Measurements from ENCODE around the gene R3HDM2. TPM values are rescaled to one million over a fixed set of nuclear protein-coding genes. Genes with fewer than 3 reads are reported as not detected.
"Not testable (repeated sequence)": the region's sequence is repeated elsewhere in the genome, so short reads cannot be mapped to it uniquely, and the experiment has no call there.

R3HDM2 gene
- polyA plus RNA-seq, 1 donor from 2014 or later, result 19.2 TPM

DNA sequence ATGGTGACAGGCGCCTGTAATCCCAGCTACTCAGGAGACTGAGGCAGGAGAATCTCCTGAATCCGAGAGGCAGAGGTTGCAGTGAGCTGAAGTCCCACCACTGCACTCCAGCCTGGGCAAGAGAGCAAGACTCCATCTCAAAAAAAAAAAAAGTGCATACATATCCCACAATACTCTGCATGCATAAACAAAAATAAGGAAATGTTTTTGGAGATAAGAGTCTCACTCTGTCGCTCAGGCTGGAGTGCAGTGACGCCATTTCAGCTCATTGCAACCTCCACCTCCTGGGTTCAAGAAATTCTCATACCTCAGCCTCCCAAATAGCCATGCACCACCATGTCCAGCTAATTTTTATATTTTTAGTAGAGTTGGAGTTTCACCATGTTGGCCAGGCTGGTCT lies 28.7 kb downstream of the R3HDM2 start:
- not testable (repeated sequence) for H3K27ac Mint-ChIP-seq, H3K9me3 Mint-ChIP-seq, H3K36me3 Mint-ChIP-seq, H3K27me3 Mint-ChIP-seq, H3K4me3 Mint-ChIP-seq
- peaks cover 3 to 12% (median 11%) of the 10 kb centered on the region in 3 donors for H3K4me1 Mint-ChIP-seq

DNA sequence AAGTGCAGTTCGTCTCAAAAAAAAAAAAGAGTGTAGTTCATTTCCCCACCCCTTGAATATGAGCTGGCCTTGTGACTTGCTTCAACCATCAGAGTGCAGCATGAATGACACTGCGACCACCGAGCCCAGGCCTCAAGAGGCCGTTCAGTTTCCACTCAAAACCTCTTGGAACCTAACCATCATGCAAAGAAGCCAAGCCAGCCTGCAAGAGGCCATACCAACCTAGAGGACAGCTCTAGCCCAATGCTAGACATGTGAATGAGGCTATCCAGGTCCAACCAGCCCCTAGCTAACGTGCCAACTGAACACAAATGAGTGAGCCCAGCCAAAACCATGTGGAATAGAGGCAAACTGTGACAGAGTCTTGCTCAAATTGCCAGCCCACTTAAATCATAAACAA lies 29.7 kb downstream of the R3HDM2 start:
- H3K4me1 Mint-ChIP-seq, result peaks cover 3 to 12% (median 8%) of the 10 kb centered on the region in 3 donors
- no peaks in the 10 kb centered on the region for H3K9me3 Mint-ChIP-seq
- peaks cover 3% of the 10 kb centered on the region for H3K36me3 Mint-ChIP-seq
- no peaks in the 10 kb centered on the region for H3K27me3 Mint-ChIP-seq
- H3K4me3 Mint-ChIP-seq, result no peak overlapping the region
- H3K27ac Mint-ChIP-seq, result peak overlapping the region in 1 of 3 donors; percentile 2

DNA sequence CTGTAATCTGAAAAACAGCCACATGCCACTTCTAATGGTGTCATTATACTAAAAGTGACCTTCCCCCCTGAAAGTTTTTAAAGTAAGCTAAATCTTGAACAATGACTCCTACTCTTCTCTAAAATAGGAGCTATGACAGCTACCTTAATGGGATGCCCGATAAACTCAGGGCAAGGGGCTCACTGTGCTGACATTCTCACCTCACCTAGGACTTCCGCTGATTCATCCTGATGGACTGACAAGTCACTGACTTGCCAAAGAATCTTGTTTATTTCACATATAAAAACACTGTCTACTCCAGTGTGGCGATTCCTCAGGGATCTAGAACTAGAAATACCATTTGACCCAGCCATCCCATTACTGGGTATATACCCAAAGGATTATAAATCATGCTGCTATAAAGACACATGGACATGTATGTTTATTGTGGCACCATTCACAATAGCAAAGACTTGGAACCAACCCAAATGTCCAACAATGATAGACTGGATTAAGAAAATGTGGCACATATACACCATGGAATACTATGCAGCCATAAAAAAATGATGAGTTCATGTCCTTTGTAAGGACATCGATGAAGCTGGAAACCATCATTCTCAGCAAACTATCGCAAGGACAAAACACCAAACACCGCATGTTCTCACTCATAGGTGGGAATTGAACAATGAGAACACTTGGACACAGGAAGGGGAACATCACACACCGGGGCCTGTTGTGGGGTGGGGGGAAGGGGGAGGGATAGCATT lies 31.0 kb downstream of the R3HDM2 start:
- not testable (repeated sequence) for H3K9me3 Mint-ChIP-seq, H3K4me3 Mint-ChIP-seq, H3K36me3 Mint-ChIP-seq, H3K27me3 Mint-ChIP-seq
- Mint-ChIP-seq H3K4me1 (peaks cover 3 to 12% (median 5%) of the 10 kb centered on the region in 3 donors), H3K27ac (peak overlapping the region in 1 of 3 donors; percentile 43)

GRCh38 chr12:57397441-57397840 lies 33.4 kb downstream of the R3HDM2 start:
- Mint-ChIP-seq H3K9me3 (no peaks in the 10 kb centered on the region), H3K27me3 (no peaks in the 10 kb centered on the region), H3K4me3 (no peak overlapping the region), H3K27ac (no peak overlapping the region), H3K4me1 (peaks cover 3 to 12% (median 5%) of the 10 kb centered on the region in 3 donors), H3K36me3 (peaks cover 8% of the 10 kb centered on the region)

GRCh38 chr12:57395121-57395520 lies 35.7 kb downstream of the R3HDM2 start:
- Mint-ChIP-seq H3K9me3 (no peaks in the 10 kb centered on the region), H3K27ac (no peak overlapping the region), H3K4me3 (no peak overlapping the region), H3K4me1 (peaks cover 0 to 14% (median 5%) of the 10 kb centered on the region in 3 donors), H3K36me3 (peaks cover 10% of the 10 kb centered on the region), H3K27me3 (no peaks in the 10 kb centered on the region)

GRCh38 chr12:57390174-57390573 lies 40.7 kb downstream of the R3HDM2 start:
- no peaks in the 10 kb centered on the region for H3K27me3 Mint-ChIP-seq
- no peak overlapping the region for H3K4me3 Mint-ChIP-seq
- no peaks in the 10 kb centered on the region for H3K9me3 Mint-ChIP-seq
- H3K27ac Mint-ChIP-seq, result no peak overlapping the region
- peaks cover 0 to 7% (median 1%) of the 10 kb centered on the region in 3 donors for H3K4me1 Mint-ChIP-seq
- H3K36me3 Mint-ChIP-seq, result peaks cover 12% of the 10 kb centered on the region

GRCh38 chr12:57389033-57389432 lies 41.8 kb downstream of the R3HDM2 start:
- no peak overlapping the region for H3K4me3 Mint-ChIP-seq
- H3K27me3 Mint-ChIP-seq, result no peaks in the 10 kb centered on the region
- H3K36me3 Mint-ChIP-seq, result peaks cover 12% of the 10 kb centered on the region
- peaks cover 0 to 7% (median 1%) of the 10 kb centered on the region in 3 donors for H3K4me1 Mint-ChIP-seq
- no peak overlapping the region for H3K27ac Mint-ChIP-seq
- H3K9me3 Mint-ChIP-seq, result no peaks in the 10 kb centered on the region

- peaks cover 0 to 7% (median 1%) of the 10 kb centered on the region in 3 donors for H3K4me1 Mint-ChIP-seq
- no peaks in the 10 kb centered on the region for H3K27me3 Mint-ChIP-seq
- peak overlapping the region in 1 of 4 donors; percentile 78 for H3K4me3 Mint-ChIP-seq
- H3K9me3 Mint-ChIP-seq, result no peaks in the 10 kb centered on the region
- H3K36me3 Mint-ChIP-seq, result peaks cover 9% of the 10 kb centered on the region
- no peak overlapping the region for H3K27ac Mint-ChIP-seq
Observed at GRCh38 chr12:57388425-57388824, 42.4 kb downstream of the R3HDM2 start.

- Mint-ChIP-seq H3K36me3 (peaks cover 7% of the 10 kb centered on the region), H3K27me3 (no peaks in the 10 kb centered on the region), H3K27ac (no peak overlapping the region), H3K4me3 (no peak overlapping the region), H3K4me1 (peaks cover 0 to 7% (median 1%) of the 10 kb centered on the region in 3 donors), H3K9me3 (no peaks in the 10 kb centered on the region)
Observed at GRCh38 chr12:57386187-57386720, 44.6 kb downstream of the R3HDM2 start.

DNA sequence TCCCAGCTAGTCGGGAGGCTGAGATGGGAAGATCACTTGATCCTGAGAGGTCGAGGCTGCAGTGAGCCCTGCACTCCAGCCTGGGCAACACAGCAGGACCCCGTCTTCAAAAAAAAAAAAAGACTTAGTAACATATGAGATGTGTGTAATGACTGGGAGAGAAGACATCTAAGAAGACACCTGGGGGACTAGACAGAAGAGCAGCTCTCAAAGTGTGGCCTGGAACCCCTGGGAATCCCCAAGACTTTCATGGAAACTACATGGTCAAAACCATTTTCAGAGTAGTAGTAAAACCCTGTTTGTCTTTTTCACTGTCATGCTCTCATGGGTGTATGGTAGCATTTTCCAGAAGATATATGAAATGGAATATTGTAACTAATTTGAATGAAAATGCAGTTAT lies 45.3 kb downstream of the R3HDM2 start:
- no peaks in the 10 kb centered on the region for H3K9me3 Mint-ChIP-seq
- peaks cover 1 to 8% (median 2%) of the 10 kb centered on the region in 3 donors for H3K4me1 Mint-ChIP-seq
- H3K4me3 Mint-ChIP-seq, result no peak overlapping the region
- H3K27me3 Mint-ChIP-seq, result no peaks in the 10 kb centered on the region
- peaks cover 7% of the 10 kb centered on the region for H3K36me3 Mint-ChIP-seq
- H3K27ac Mint-ChIP-seq, result no peak overlapping the region

GRCh38 chr12:57384478-57384877 lies 46.4 kb downstream of the R3HDM2 start:
- Mint-ChIP-seq H3K27ac (peak overlapping the region in 1 of 3 donors; percentile 18), H3K27me3 (no peaks in the 10 kb centered on the region), H3K36me3 (peaks cover 7% of the 10 kb centered on the region), H3K4me1 (peaks cover 4 to 6% (median 4%) of the 10 kb centered on the region in 3 donors), H3K9me3 (no peaks in the 10 kb centered on the region), H3K4me3 (no peak overlapping the region)

- no peaks in the 10 kb centered on the region for H3K9me3 Mint-ChIP-seq
- no peak overlapping the region for H3K27ac Mint-ChIP-seq
- H3K4me1 Mint-ChIP-seq, result peaks cover 4 to 10% (median 8%) of the 10 kb centered on the region in 3 donors
- no peak overlapping the region for H3K4me3 Mint-ChIP-seq
- peaks cover 8% of the 10 kb centered on the region for H3K36me3 Mint-ChIP-seq
- H3K27me3 Mint-ChIP-seq, result no peaks in the 10 kb centered on the region
Observed at GRCh38 chr12:57381693-57382220, 49.1 kb downstream of the R3HDM2 start.

GRCh38 chr12:57380300-57380699 lies 50.5 kb downstream of the R3HDM2 start:
- no peaks in the 10 kb centered on the region for H3K27me3 Mint-ChIP-seq
- H3K4me3 Mint-ChIP-seq, result no peak overlapping the region
- no peaks in the 10 kb centered on the region for H3K9me3 Mint-ChIP-seq
- peaks cover 4 to 10% (median 7%) of the 10 kb centered on the region in 3 donors for H3K4me1 Mint-ChIP-seq
- H3K36me3 Mint-ChIP-seq, result peaks cover 7% of the 10 kb centered on the region
- H3K27ac Mint-ChIP-seq, result no peak overlapping the region

- Mint-ChIP-seq H3K27me3 (no peaks in the 10 kb centered on the region), H3K27ac (no peak overlapping the region), H3K4me1 (peaks cover 4 to 13% (median 7%) of the 10 kb centered on the region in 3 donors), H3K4me3 (no peak overlapping the region), H3K36me3 (peaks cover 7% of the 10 kb centered on the region), H3K9me3 (no peaks in the 10 kb centered on the region)
Observed at GRCh38 chr12:57377103-57377840, 53.6 kb downstream of the R3HDM2 start.

DNA sequence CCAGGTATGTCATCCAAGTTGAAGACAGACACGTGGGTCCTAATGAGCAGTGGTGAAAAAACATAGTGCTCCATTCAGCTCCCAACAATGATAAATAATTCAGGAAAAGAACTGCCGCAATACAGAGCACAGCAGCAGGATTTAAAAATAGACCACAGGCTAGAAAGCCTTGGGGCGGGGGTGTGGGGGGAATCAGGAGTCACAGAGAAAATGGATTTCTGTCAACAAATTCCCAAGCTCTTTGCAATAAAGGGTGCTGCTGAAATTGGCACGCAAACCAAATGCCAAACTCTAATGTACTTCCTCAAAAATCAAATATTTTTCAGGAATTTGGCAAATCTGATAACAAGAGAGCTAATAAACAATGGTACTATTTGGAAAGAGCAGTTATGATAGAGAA lies 58.6 kb downstream of the R3HDM2 start:
- Mint-ChIP-seq H3K27ac (no peak overlapping the region), H3K9me3 (no peaks in the 10 kb centered on the region), H3K4me1 (peaks cover 0 to 3% (median 2%) of the 10 kb centered on the region in 3 donors), H3K27me3 (no peaks in the 10 kb centered on the region), H3K4me3 (no peak overlapping the region), H3K36me3 (peaks cover 6% of the 10 kb centered on the region)

All from IgD-negative memory B cell (primary cell).